Mesenchymal stem cell (in vitro differentiated cells and primary cell): ENCODE measurements around the gene GAN.

Source experiments
- DNase-seq: peaks from one replicate; pipeline ENCODE4 v3.0.0-alpha.2; 2013
- H2AFZ ChIP-seq: one replicate; pipeline ENCODE4 v1.6.1; 2013; ENCODE audit warnings: low read depth, mild to moderate bottlenecking, control low read depth, inconsistent platforms, low read length, moderate library complexity
- H2AK5ac ChIP-seq: 2 replicates; pipeline ENCODE4 v1.6.1; 2013; ENCODE audit warnings: low read length, moderate library complexity, mild to moderate bottlenecking, inconsistent platforms; ENCODE audit not compliant: severe bottlenecking
- H2BK120ac ChIP-seq: one replicate; pipeline ENCODE4 v1.6.1; 2013; ENCODE audit warnings: low read depth, mild to moderate bottlenecking, inconsistent platforms, low read length, moderate library complexity
- H2BK12ac ChIP-seq, 2 experiments: one replicate each; pipeline ENCODE4 v1.6.1; 2013; ENCODE audit warnings: inconsistent platforms in 2 of 2, low read length in 2 of 2, mild to moderate bottlenecking in 2 of 2, moderate library complexity in 2 of 2, control low read depth in 1 of 2
- H2BK15ac ChIP-seq: one replicate; pipeline ENCODE4 v1.6.1; 2013; ENCODE audit warnings: mild to moderate bottlenecking, low read depth, inconsistent platforms; ENCODE audit not compliant: poor library complexity, severe bottlenecking
- H2BK5ac ChIP-seq: 2 replicates; pipeline ENCODE4 v1.6.1; 2013; ENCODE audit warnings: low read depth, mild to moderate bottlenecking, low read length, control low read depth, inconsistent platforms; ENCODE audit not compliant: poor library complexity, severe bottlenecking
- H3K14ac ChIP-seq, 2 experiments: one replicate each; pipeline ENCODE4 v1.6.1; 2013; ENCODE audit warnings: inconsistent platforms in 2 of 2, low read length in 2 of 2, control low read depth in 1 of 2, mild to moderate bottlenecking in 1 of 2, moderate library complexity in 1 of 2
- H3K18ac ChIP-seq, 2 experiments: one replicate each; pipeline ENCODE4 v1.6.1; 2013; ENCODE audit warnings: inconsistent platforms in 2 of 2, low read length in 2 of 2, control low read depth in 1 of 2, low read depth in 1 of 2, mild to moderate bottlenecking in 1 of 2
- H3K23ac ChIP-seq, 2 experiments: one replicate each; pipeline ENCODE4 v1.6.1; 2013; ENCODE audit warnings: inconsistent platforms in 2 of 2, low read length in 2 of 2, mild to moderate bottlenecking in 2 of 2, moderate library complexity in 2 of 2, control low read depth in 1 of 2
- H3K27ac ChIP-seq: 2 replicates; pipeline ENCODE4 v1.5.1; 2013; ENCODE audit warnings: mild to moderate bottlenecking, moderate library complexity, low read length, control low read depth, inconsistent platforms; ENCODE audit not compliant: poor library complexity, severe bottlenecking
- H3K27me3 ChIP-seq, 2 experiments: 2 replicates each; pipeline versions ENCODE4 v1.6.1 to v1.7.0; 2013; ENCODE audit warnings: low read length in 2 of 2, mild to moderate bottlenecking in 2 of 2, moderate library complexity in 2 of 2, control low read depth in 1 of 2, inconsistent platforms in 1 of 2; ENCODE audit not compliant: control insufficient read depth in 1 of 2, insufficient read depth in 1 of 2
- H3K36me3 ChIP-seq, 2 experiments: 2 replicates each; pipeline versions ENCODE4 v1.6.1 to v1.7.0; 2013; ENCODE audit warnings: low read length in 2 of 2, control low read depth in 1 of 2, inconsistent platforms in 1 of 2, low read depth in 1 of 2, mild to moderate bottlenecking in 1 of 2; ENCODE audit not compliant: insufficient read depth in 2 of 2, control insufficient read depth in 1 of 2
- H3K4ac ChIP-seq, 2 experiments: one replicate each; pipeline ENCODE4 v1.6.1; 2013; ENCODE audit warnings: inconsistent platforms in 2 of 2, low read length in 2 of 2, mild to moderate bottlenecking in 2 of 2, moderate library complexity in 2 of 2, control low read depth in 1 of 2, low read depth in 1 of 2
- H3K4me1 ChIP-seq: 2 replicates; pipeline ENCODE4 v1.6.1; 2013; ENCODE audit warnings: low read depth, low read length, control low read depth; ENCODE audit not compliant: control insufficient read depth, insufficient read depth
- H3K4me2 ChIP-seq: 2 replicates; pipeline ENCODE4 v1.6.1; 2013; ENCODE audit warnings: low read length, mild to moderate bottlenecking, inconsistent platforms; ENCODE audit not compliant: poor library complexity, severe bottlenecking
- H3K4me3 ChIP-seq, 2 experiments: 2 replicates each; pipeline versions ENCODE4 v1.5.1 to v1.7.0; 2013; ENCODE audit warnings: low read length in 2 of 2, mild to moderate bottlenecking in 2 of 2, control low read depth in 1 of 2, low read depth in 1 of 2; ENCODE audit not compliant: insufficient read depth in 1 of 2
- H3K79me1 ChIP-seq: replicated peaks from 2 replicates; pipeline ENCODE4 v1.6.1; 2013; ENCODE audit warnings: mild to moderate bottlenecking, control low read depth, low read length, inconsistent platforms; ENCODE audit not compliant: poor library complexity, severe bottlenecking
- H3K9ac ChIP-seq: 2 replicates; pipeline ENCODE4 v1.7.0; 2013; ENCODE audit warnings: mild to moderate bottlenecking, low read length, moderate library complexity
- H3K9me3 ChIP-seq: 2 replicates; pipeline ENCODE4 v1.7.0; 2013; ENCODE audit warnings: mild to moderate bottlenecking, low read length; ENCODE audit not compliant: control insufficient read depth
- H4K8ac ChIP-seq: one replicate; pipeline ENCODE4 v1.6.1; 2013; ENCODE audit warnings: inconsistent platforms, mild to moderate bottlenecking, low read length, moderate library complexity
- H4K91ac ChIP-seq: one replicate; pipeline ENCODE4 v1.6.1; 2013; ENCODE audit warnings: mild to moderate bottlenecking, low read length, inconsistent platforms
- WGBS: methylation state at CpG from one replicate; pipeline ENCODE4 v1.1.7; 2013; ENCODE audit warnings: mixed read lengths; 5-methylcytosine and 5-hydroxymethylcytosine counted together

GAN gene

DNA sequence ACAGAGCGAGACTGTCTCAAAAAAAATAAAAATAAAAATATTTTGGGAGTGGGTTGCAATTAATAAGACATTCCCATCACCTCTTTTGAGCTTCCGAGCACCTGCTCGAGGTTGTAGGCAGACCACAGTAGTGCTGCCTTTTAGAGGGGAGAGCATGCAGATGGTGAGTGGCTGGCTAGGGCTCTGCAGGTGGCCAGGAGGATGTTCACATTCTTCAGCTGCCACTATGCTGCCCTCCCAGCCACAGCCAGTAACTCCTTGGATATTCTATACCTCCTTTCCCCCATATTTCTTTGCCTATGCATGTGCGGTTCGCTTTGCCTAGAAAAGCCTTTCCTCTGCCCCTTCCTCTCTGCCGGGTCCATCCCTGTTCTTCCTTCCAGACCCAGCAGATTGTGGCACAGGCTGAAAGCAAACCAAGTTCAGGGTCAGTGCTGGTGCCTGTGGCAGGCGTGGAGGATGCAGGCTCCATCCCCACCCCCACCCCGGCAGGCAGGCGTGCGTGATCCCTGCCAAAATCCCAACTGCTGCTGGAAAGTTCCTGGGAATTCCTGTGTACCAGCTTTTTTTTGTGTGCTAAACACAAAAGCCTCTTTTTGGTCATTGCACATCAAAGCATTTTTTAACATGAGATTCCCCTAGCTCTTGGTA, 96.0 kb downstream of the GAN start:
- Histone ChIP-seq H3K23ac (no peak overlapping the region), H3K27me3 (peaks cover 0 to 24% of the 10 kb centered on the region in 2 experiments), H2AK5ac (no peak overlapping the region), H3K14ac (no peak overlapping the region), H3K18ac (no peak overlapping the region), H2BK15ac (no peak overlapping the region), H3K27ac (no peak overlapping the region), H3K4me1 (peaks cover 21% of the 10 kb centered on the region), H2BK12ac (no peak overlapping the region), H4K8ac (no peak overlapping the region), H3K4me2 (peak overlapping the region; percentile 0), H3K4ac (no peak overlapping the region), H3K4me3 (no peak overlapping the region), H2BK120ac (no peak overlapping the region), H3K79me1 (no peaks in the 10 kb centered on the region), H3K36me3 (no peaks in the 10 kb centered on the region), H2BK5ac (no peak overlapping the region), H2AFZ (no peak overlapping the region), H4K91ac (no peak overlapping the region), H3K9me3 (no peaks in the 10 kb centered on the region), H3K9ac (no peak overlapping the region)
- WGBS = 63% methylated on average over 9 of the region's 10 CpGs
- DNase-seq = no peak

DNA sequence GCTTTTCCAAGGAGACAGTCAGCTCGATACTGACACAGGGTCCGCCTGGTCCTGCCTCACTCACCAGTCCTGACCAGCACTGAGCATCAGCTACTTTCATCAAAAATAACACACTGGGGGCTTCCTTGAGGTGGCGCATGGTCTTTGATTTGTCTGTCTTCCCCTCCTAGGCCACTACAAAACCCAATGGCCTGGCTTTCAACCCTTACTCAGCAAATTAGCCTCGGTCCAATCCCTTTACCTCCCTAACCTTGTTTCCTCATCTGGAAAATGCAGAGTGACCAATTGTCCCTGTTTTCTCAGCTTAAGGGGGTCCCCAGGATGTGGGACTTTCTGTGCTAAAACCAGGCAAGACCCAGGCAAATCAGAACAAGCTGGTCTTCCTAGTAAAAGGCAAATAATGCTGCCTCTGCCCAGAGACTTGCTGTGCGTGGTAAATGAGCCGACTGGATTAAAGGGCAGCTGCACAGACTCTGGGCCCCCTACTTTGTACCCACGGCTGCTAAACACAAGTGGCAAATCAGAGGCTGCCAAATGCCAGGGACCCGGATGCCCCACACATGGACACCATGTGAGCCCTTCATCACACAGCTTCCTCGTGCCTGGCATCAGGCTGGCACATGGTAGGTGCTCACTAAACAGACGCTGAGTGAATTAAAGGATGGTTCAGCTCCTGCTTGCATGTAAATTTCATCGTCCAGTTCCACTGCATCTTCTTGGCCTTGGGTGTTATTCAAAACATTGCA, 98.7 kb downstream of the GAN start:
- Histone ChIP-seq H3K18ac (no peak overlapping the region), H3K4me3 (no peak overlapping the region), H3K27me3 (peaks cover 0 to 24% of the 10 kb centered on the region in 2 experiments), H3K9me3 (no peaks in the 10 kb centered on the region), H3K9ac (no peak overlapping the region), H3K79me1 (no peaks in the 10 kb centered on the region), H3K4ac (no peak overlapping the region), H3K4me2 (no peak overlapping the region), H2BK12ac (no peak overlapping the region), H2BK5ac (no peak overlapping the region), H2BK120ac (no peak overlapping the region), H3K4me1 (peaks cover 15% of the 10 kb centered on the region), H3K27ac (no peak overlapping the region), H4K8ac (no peak overlapping the region), H3K23ac (no peak overlapping the region), H3K36me3 (no peaks in the 10 kb centered on the region), H3K14ac (no peak overlapping the region), H2AK5ac (no peak overlapping the region), H4K91ac (no peak overlapping the region), H2BK15ac (no peak overlapping the region), H2AFZ (no peak overlapping the region)
- WGBS = 90% methylated on average over 11 of the region's 11 CpGs
- DNase-seq = no peak

DNA sequence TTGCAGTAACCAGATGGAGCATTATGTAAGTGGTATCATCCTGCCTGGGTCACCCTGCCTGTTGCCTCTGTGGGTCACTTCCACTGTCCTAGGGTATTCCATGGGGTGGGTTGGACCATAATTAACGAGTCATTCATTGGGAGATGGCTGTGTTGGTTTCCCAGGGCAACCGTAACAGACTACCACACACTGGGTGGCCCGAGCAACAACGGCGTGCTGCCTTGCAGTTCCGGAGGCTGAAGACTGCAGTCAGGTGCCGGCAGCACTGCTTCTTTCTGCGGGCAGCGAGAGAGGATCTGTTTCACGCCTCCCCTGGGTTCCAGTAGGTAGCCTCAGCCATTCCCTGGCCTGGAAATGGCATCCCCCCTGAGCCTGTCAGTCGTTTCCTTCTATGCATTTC, 101.0 kb downstream of the GAN start:
- H3K14ac ChIP-seq = peak overlapping the region in 1 of 2 experiments; percentile 18
- 66% methylated on average over 11 of the region's 11 CpGs for WGBS
- H3K23ac ChIP-seq = no peak overlapping the region
- H3K18ac ChIP-seq = no peak overlapping the region
- peaks cover 0 to 16% of the 10 kb centered on the region in 2 experiments for H3K27me3 ChIP-seq
- no peak for DNase-seq
- H3K79me1 ChIP-seq = no peaks in the 10 kb centered on the region
- H2BK120ac ChIP-seq = no peak overlapping the region
- H3K27ac ChIP-seq = no peak overlapping the region
- no peak overlapping the region for H3K4ac ChIP-seq
- no peak overlapping the region for H4K91ac ChIP-seq
- H2BK12ac ChIP-seq = peak overlapping the region in 1 of 2 experiments; percentile 15
- no peak overlapping the region for H2BK5ac ChIP-seq
- H3K4me3 ChIP-seq = no peak overlapping the region
- no peak overlapping the region for H3K9ac ChIP-seq
- no peak overlapping the region for H2AK5ac ChIP-seq
- H3K4me1 ChIP-seq = peaks cover 12% of the 10 kb centered on the region
- H2AFZ ChIP-seq = no peak overlapping the region
- H3K9me3 ChIP-seq = no peaks in the 10 kb centered on the region
- no peak overlapping the region for H4K8ac ChIP-seq
- H2BK15ac ChIP-seq = no peak overlapping the region
- H3K4me2 ChIP-seq = no peak overlapping the region
- H3K36me3 ChIP-seq = no peaks in the 10 kb centered on the region

DNA sequence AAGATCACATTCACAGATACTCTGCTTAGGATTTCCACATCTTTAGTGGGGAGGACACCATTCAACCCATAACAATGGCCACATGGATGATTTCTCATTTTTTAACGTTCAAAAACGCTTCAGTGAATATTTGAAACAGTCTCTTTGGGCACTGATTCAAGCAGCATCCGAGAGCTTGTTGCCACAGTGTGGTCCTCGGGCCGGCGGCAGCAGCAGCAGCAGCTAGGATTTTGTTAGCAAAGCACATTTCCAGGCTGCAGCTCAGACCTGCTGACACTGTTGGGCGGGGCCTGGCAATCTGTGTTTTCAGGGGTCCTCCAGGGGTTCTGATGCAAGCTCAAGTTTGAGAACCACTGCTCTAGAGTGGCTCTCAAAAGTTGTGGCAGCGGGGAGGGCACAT, 102.0 kb downstream of the GAN start:
- Histone ChIP-seq H2BK15ac (no peak overlapping the region), H3K9me3 (peaks cover 3% of the 10 kb centered on the region), H2BK120ac (no peak overlapping the region), H3K79me1 (no peaks in the 10 kb centered on the region), H3K18ac (no peak overlapping the region), H2BK12ac (no peak overlapping the region), H3K14ac (no peak overlapping the region), H2BK5ac (no peak overlapping the region), H3K27me3 (peaks cover 0 to 16% of the 10 kb centered on the region in 2 experiments), H4K91ac (no peak overlapping the region), H3K27ac (no peak overlapping the region), H2AFZ (no peak overlapping the region), H3K4me2 (no peak overlapping the region), H3K4ac (no peak overlapping the region), H3K23ac (no peak overlapping the region), H2AK5ac (no peak overlapping the region), H4K8ac (peak overlapping the region; percentile 59), H3K36me3 (no peaks in the 10 kb centered on the region), H3K4me3 (no peak overlapping the region), H3K4me1 (peaks cover 6% of the 10 kb centered on the region), H3K9ac (no peak overlapping the region)
- no peak for DNase-seq
- 89% methylated on average over 8 of the region's 8 CpGs for WGBS
